Activated effector memory CD4-positive, alpha-beta T cell treated with Interleukin-2 at 50 U/mL for 16 hours (primary cell): ENCODE results near the gene NWD2.
"Not testable (repeated sequence)": the region's sequence is repeated elsewhere in the genome, so short reads cannot be mapped to it uniquely, and the experiment has no call there.

Experiments used
- DNase-seq: peaks from one replicate; pipeline ENCODE4 v3.0.0-alpha.2; 2020

The NWD2 gene

GRCh38 chr4:37244583-37245390 lies at the start of gene NWD2:
NWD2 (plus strand) TSS chr4:37244743; CDS start chr4:37245068, 325 bp downstream.
- no peak for DNase-seq

- no peak for DNase-seq
Measured at GRCh38 chr4:37197899-37198298, 46.6 kb upstream of the NWD2 start.

GRCh38 chr4:37204740-37205139 lies 39.8 kb upstream of the NWD2 start:
- DNase-seq = not testable (repeated sequence)

- DNase-seq = no peak
Measured at GRCh38 chr4:37216209-37216608, 28.3 kb upstream of the NWD2 start.

- no peak for DNase-seq
Measured at GRCh38 chr4:37219242-37219641, 25.3 kb upstream of the NWD2 start.

- DNase-seq = no peak
Measured at GRCh38 chr4:37219990-37220389, 24.6 kb upstream of the NWD2 start.

GRCh38 chr4:37220685-37221084 lies 23.9 kb upstream of the NWD2 start:
- no peak for DNase-seq

GRCh38 chr4:37223732-37224131 lies 20.8 kb upstream of the NWD2 start:
- no peak for DNase-seq

GRCh38 chr4:37224854-37225253 lies 19.7 kb upstream of the NWD2 start:
- DNase-seq = no peak

GRCh38 chr4:37225778-37226177 lies 18.8 kb upstream of the NWD2 start:
- DNase-seq = no peak

- no peak for DNase-seq
Measured at GRCh38 chr4:37232315-37232714, 12.2 kb upstream of the NWD2 start.

- DNase-seq = no peak
Measured at GRCh38 chr4:37236165-37236564, 8.4 kb upstream of the NWD2 start.

GRCh38 chr4:37241647-37242046 lies 2.9 kb upstream of the NWD2 start:
- no peak for DNase-seq

GRCh38 chr4:37243051-37243450 lies 1.5 kb upstream of the NWD2 start:
- DNase-seq = no peak

GRCh38 chr4:37243722-37244582 lies 591 bp upstream of the NWD2 start:
- no peak for DNase-seq

- DNase-seq = no peak
Measured at GRCh38 chr4:37245391-37245954, 930 bp downstream of the NWD2 start.

- DNase-seq = no peak
Measured at GRCh38 chr4:37246891-37247290, 2.3 kb downstream of the NWD2 start.

GRCh38 chr4:37258221-37258620 lies 13.7 kb downstream of the NWD2 start:
- no peak for DNase-seq

- DNase-seq = no peak
Measured at GRCh38 chr4:37268319-37268718, 23.8 kb downstream of the NWD2 start.

GRCh38 chr4:37279121-37279520 lies 34.6 kb downstream of the NWD2 start:
- DNase-seq = no peak

GRCh38 chr4:37279894-37280592 lies 35.5 kb downstream of the NWD2 start:
- DNase-seq = no peak

- no peak for DNase-seq
Measured at GRCh38 chr4:37299468-37299867, 54.9 kb downstream of the NWD2 start.

- DNase-seq = no peak
Measured at GRCh38 chr4:37304612-37305011, 60.1 kb downstream of the NWD2 start.
